Ovary (tissue), 9 donors: ENCODE measurements around the gene SLC44A4. TPM values are rescaled to one million over a fixed set of nuclear protein-coding genes. Genes with fewer than 3 reads are reported as not detected.

Source experiments
- DNase-seq, 5 donors: peaks; one replicate each; pipeline ENCODE4 v3.0.0-alpha.2; 2019 to 2020
- H3K27ac ChIP-seq, 2 donors: fragments of 200-600 bp; one replicate each; pipeline versions ENCODE4 v1.5.1 to v1.8.0; 2019 to 2022
- H3K27me3 ChIP-seq: fragments of 200-600 bp; one replicate; pipeline ENCODE4 v1.8.0; 2022
- H3K36me3 ChIP-seq: fragments of 200-600 bp; sonication (generic); one replicate; pipeline ENCODE4 v1.5.1; 2019
- H3K4me1 ChIP-seq: one replicate; pipeline ENCODE4 v1.8.1; 2013; ENCODE audit warnings: mild to moderate bottlenecking, moderate library complexity; ENCODE audit not compliant: insufficient read depth
- H3K4me3 ChIP-seq: fragments of 200-600 bp; sonication (generic); one replicate; pipeline ENCODE4 v1.5.1; 2017
- H3K9me3 ChIP-seq, 2 donors: fragments of 200-600 bp in 1 of 2; sonication (generic) in 1 of 2; one replicate each; pipeline versions ENCODE4 v1.5.1 to v1.8.1; 2013 to 2019; ENCODE audit warnings: mild to moderate bottlenecking in 1 of 2, moderate library complexity in 1 of 2
- CTCF ChIP-seq, 3 donors: fragments of 450-650 bp in 2 of 3; fragments of 200-600 bp in 1 of 3; IDR thresholded peaks; one replicate each; pipeline versions ENCODE4 v1.5.1 to v1.8.0; 2016 to 2022; ENCODE audit warnings: antibody characterized with exemption in 3 of 3, mild to moderate bottlenecking in 1 of 3
- EP300 ChIP-seq: sonication (generic); formaldehyde crosslinking; IDR thresholded peaks from one replicate; pipeline ENCODE4 v1.6.1; 2017; ENCODE audit warnings: antibody characterized with exemption
- POLR2A ChIP-seq: fragments of 450-650 bp; IDR thresholded peaks from one replicate; pipeline ENCODE4 v1.6.1; 2017; ENCODE audit warnings: antibody characterized with exemption, mild to moderate bottlenecking, moderate library complexity
- WGBS, 3 donors: extraction: QIAGEN DNeasy Blood & Tissue Kit in 1 of 3; methylation state at CpG; one replicate each; pipeline versions ENCODE4 v1.1.5 to v1.1.7; 2013 to 2017; 5-methylcytosine and 5-hydroxymethylcytosine counted together
- intact Hi-C, 4 donors: fragments of 100-400 bp; cut with DNase I; formaldehyde crosslinking; loops; one replicate each; pipeline versions ENCODE4 v1.11.0 to v1.15.1; 2022 to 2023
- polyA plus RNA-seq, 2 donors: library from polyadenylated mRNA; stranded (reverse); fragments of 200-250 nt in 1 of 2; fragments of 350-450 nt in 1 of 2; fragmentation: Illumina TruSeq in 1 of 2; extraction: RNeasy Lipid Tissue Mini Kit (QIAGEN cat#74804) in 1 of 2; gene quantifications; one replicate each; pipeline ENCODE4 v1.2.3, GENCODE V29; 2013 to 2014
- total RNA-seq, 7 donors: library from RNA; depleted of rRNA in 2 of 7; stranded (reverse); fragments of >200 nt in 2 of 7; fragmentation: NEBNext Ultra II Directional in 3 of 7; extraction: Animal tissue kit (Norgen Biotek cat#: 25700) in 3 of 7; gene quantifications; one replicate each; pipeline versions ENCODE4 v1.1.0 to v1.2.4, GENCODE V29; 2016 to 2023
- donor health status: DM: no; HTN: no; CAD: no; lungs with moderate emphysema.
- donor health status: DM: no; HTN: no; CAD: no.
- donor health status: Bipolar disorder and iron deficiency.
- donor health status: DM: yes; HTN: yes; CAD: no.
- donor health status: DM: no; HTN: no; CAD: no.
- donor health status: DM: yes; HTN: yes; CAD: no.

Gene SLC44A4
- total and polyA plus RNA-seq, 9 donors = 1.4 to 54.8 (median 6.2) TPM

GRCh38 chr6:31922942-31923341 is 44.1 kb upstream of the SLC44A4 start:
- WGBS, 3 donors = 16 to 18% (median 17%) methylated on average over 5 of the region's 5 CpGs
- Histone ChIP-seq H3K27ac (no peak overlapping the region), H3K4me1 (no peaks in the 10 kb centered on the region), H3K27me3 (no peaks in the 10 kb centered on the region), H3K9me3 (no peaks in the 10 kb centered on the region), H3K36me3 (no peaks in the 10 kb centered on the region), H3K4me3 (no peak overlapping the region)
- intact Hi-C loops = no loop called here
- no peak for DNase-seq
- TF ChIP-seq EP300 (no peak), POLR2A (no peak), CTCF (IDR thresholded peaks at IDR 0.05) (no peak)

- WGBS, 3 donors = 70 to 83% (median 71%) methylated on average over 2 of the region's 2 CpGs
- intact Hi-C loops = no loop called here
- no peaks in the 10 kb centered on the region for H3K27me3 ChIP-seq
- no peak overlapping the region for H3K4me3 ChIP-seq
- H3K36me3 ChIP-seq = no peaks in the 10 kb centered on the region
- TF ChIP-seq CTCF (IDR thresholded peaks at IDR 0.05) (no peak), EP300 (no peak), POLR2A (no peak)
- H3K27ac ChIP-seq = no peak overlapping the region
- H3K4me1 ChIP-seq = no peaks in the 10 kb centered on the region
- no peaks in the 10 kb centered on the region for H3K9me3 ChIP-seq
- no peak for DNase-seq
Measured at GRCh38 chr6:31920811-31921210, 42.0 kb upstream of the SLC44A4 start.

GRCh38 chr6:31919624-31920303 is 41.0 kb upstream of the SLC44A4 start:
- no peaks in the 10 kb centered on the region for H3K4me1 ChIP-seq
- H3K9me3 ChIP-seq = no peaks in the 10 kb centered on the region
- TF ChIP-seq CTCF (IDR thresholded peaks at IDR 0.05) (no peak), EP300 (no peak), POLR2A (no peak)
- no peaks in the 10 kb centered on the region for H3K36me3 ChIP-seq
- H3K27me3 ChIP-seq = no peaks in the 10 kb centered on the region
- no peak overlapping the region for H3K4me3 ChIP-seq
- no peak overlapping the region for H3K27ac ChIP-seq
- no peak for DNase-seq
- intact Hi-C loops = no loop called here
- 72 to 87% (median 76%) methylated on average over 6 of the region's 6 CpGs for WGBS, 3 donors

GRCh38 chr6:31918069-31918720 is 39.4 kb upstream of the SLC44A4 start:
- Histone ChIP-seq H3K9me3 (no peaks in the 10 kb centered on the region), H3K27me3 (no peaks in the 10 kb centered on the region), H3K4me1 (no peaks in the 10 kb centered on the region), H3K27ac (no peak overlapping the region), H3K36me3 (no peaks in the 10 kb centered on the region), H3K4me3 (no peak overlapping the region)
- WGBS, 3 donors = 72 to 81% (median 79%) methylated on average over 8 of the region's 8 CpGs
- DNase-seq = no peak
- TF ChIP-seq EP300 (no peak), POLR2A (no peak), CTCF (IDR thresholded peaks at IDR 0.05) (no peak)
- intact Hi-C loops = no loop called here
